ENCODE measurements around the gene PSMD12. TPM values are rescaled to one million over a fixed set of nuclear protein-coding genes. Genes with fewer than 3 reads are reported as not detected.
"Not testable (repeated sequence)": the region's sequence is repeated elsewhere in the genome, so short reads cannot be mapped to it uniquely, and the experiment has no call there.

The PSMD12 gene
- polyA plus RNA-seq, 1 of the 3 experiments (the other 2 are of a cell fraction) = 31.4 TPM

- H2AFZ ChIP-seq (ENCODE audit: low read depth) = no peak overlapping the region
Observed at GRCh38 chr17:67390006-67390645, 23.7 kb upstream of the PSMD12 start.

GRCh38 chr17:67388986-67389385 is 22.6 kb upstream of the PSMD12 start:
- POLR2A ChIA-PET = no interaction called here
- peaks cover 0 to 4% of the 10 kb centered on the region in 2 experiments for H3K36me3 ChIP-seq (replicated peaks in 1 of 2; ENCODE audit: control insufficient read depth in 1 of 2, insufficient read depth in 2 of 2, low read length in 1 of 2)
- 88% methylated on average over 3 of the region's 4 CpGs for WGBS (ENCODE audit: low lambda C conversion rate)
- peaks cover 11 to 17% of the 10 kb centered on the region in 2 experiments for H3K4me1 ChIP-seq (ENCODE audit: control insufficient read depth in 1 of 2, insufficient read depth in 2 of 2, low read depth in 1 of 2, low read length in 1 of 2)
- H2AFZ ChIP-seq (ENCODE audit: low read depth) = no peak overlapping the region
- H3K27ac ChIP-seq (ENCODE audit: low read depth in 2 of 2, low read length in 1 of 2) = peak overlapping the region in 1 of 2 experiments; percentile 93; a peak in 1 of 4 replicates
- H3K79me2 ChIP-seq (ENCODE audit: insufficient read depth) = peaks cover 74% of the 10 kb centered on the region
- DNase-seq = no peak
- peaks cover 21% of the 10 kb centered on the region for H3F3A ChIP-seq (replicated peaks; ENCODE audit: insufficient read depth)
- H3K9me2 ChIP-seq = no peaks in the 10 kb centered on the region
- no peak overlapping the region for H3K4me2 ChIP-seq
- H3K9me3 ChIP-seq = no peaks in the 10 kb centered on the region
- no peak overlapping the region for H3K4me3 ChIP-seq (ENCODE audit: low read depth in 2 of 2, low read length in 1 of 2)
- no peak for TF ChIP-seq TEAD4 (IDR thresholded peaks at IDR 0.05; ENCODE audit: borderline replicate concordance, insufficient read depth)
- no peak for TF ChIP-seq RAD21 (IDR thresholded peaks at IDR 0.05; ENCODE audit: low read length)
- TF ChIP-seq FOXJ3 (CRISPR knock-in tag; IDR thresholded peaks at IDR 0.05) = no peak
- TF ChIP-seq NRF1 (IDR thresholded peaks at IDR 0.05; ENCODE audit: low read depth, low read length) = no peak
- TF ChIP-seq IRF3 (IDR thresholded peaks at IDR 0.05; ENCODE audit: low read depth, low read length) = no peak
- CTCF ChIA-PET = interaction anchor here (1.5 to 7.3 kb wide), 8 partner anchors 13 to 301 kb away, joined by 3 to 234 read pairs (median 18); partner anchors contain the start of gene PITPNC1
- H4K20me1 ChIP-seq (ENCODE audit: insufficient read depth) = no peaks in the 10 kb centered on the region; the same call in 1 of the 2 replicates
- no peaks in the 10 kb centered on the region for H3K27me3 ChIP-seq (ENCODE audit: insufficient read depth)
- no peak overlapping the region for H3K9ac ChIP-seq

More at GRCh38 chr17:67390006-67390645, 23.7 kb upstream of the PSMD12 start:
- Histone ChIP-seq H3K27ac (ENCODE audit: low read depth in 2 of 2, low read length in 1 of 2) (peak overlapping the region in 1 of 2 experiments; percentile 93; a peak in 3 of 4 replicates), H3K9ac (peak overlapping the region; percentile 45; the same call in 1 of the 2 replicates), H3K4me2 (peak overlapping the region; percentile 54), H3K27me3 (ENCODE audit: insufficient read depth) (no peaks in the 10 kb centered on the region), H3K9me2 (no peaks in the 10 kb centered on the region), H3K4me1 (ENCODE audit: control insufficient read depth in 1 of 2, insufficient read depth in 2 of 2, low read depth in 1 of 2, low read length in 1 of 2) (peaks cover 11 to 17% of the 10 kb centered on the region in 2 experiments), H3K79me2 (ENCODE audit: insufficient read depth) (peaks cover 63% of the 10 kb centered on the region), H3F3A (replicated peaks; ENCODE audit: insufficient read depth) (peaks cover 21% of the 10 kb centered on the region), H3K4me3 (ENCODE audit: low read depth in 2 of 2, low read length in 1 of 2) (no peak overlapping the region), H4K20me1 (ENCODE audit: insufficient read depth) (no peaks in the 10 kb centered on the region; the same call in 1 of the 2 replicates), H3K9me3 (no peaks in the 10 kb centered on the region), H3K36me3 (replicated peaks in 1 of 2; ENCODE audit: control insufficient read depth in 1 of 2, insufficient read depth in 2 of 2, low read length in 1 of 2) (no peaks in the 10 kb centered on the region)
- no peak for DNase-seq
- POLR2A ChIA-PET = no interaction called here
- CTCF ChIA-PET = interaction anchor here (1.2 to 7.3 kb wide), 8 partner anchors 14 to 300 kb away, joined by 3 to 234 read pairs (median 8); partner anchors contain the start of gene PITPNC1
- 87% methylated on average over 6 of the region's 6 CpGs for WGBS (ENCODE audit: low lambda C conversion rate)
- no peak for TF ChIP-seq NRF1 (IDR thresholded peaks at IDR 0.05; ENCODE audit: low read depth, low read length)
- TF ChIP-seq EZH2phosphoT487 (IDR thresholded peaks at IDR 0.05; ENCODE audit: borderline replicate concordance, low read depth) = no peak
- TF ChIP-seq EP300 (IDR thresholded peaks at IDR 0.05; ENCODE audit: borderline replicate concordance in 1 of 2, low read depth in 1 of 2, low read length in 1 of 2) = no peak
- TF ChIP-seq TCF12 (IDR thresholded peaks at IDR 0.05) = no peak
- no peak for TF ChIP-seq YY1 (IDR thresholded peaks at IDR 0.05; ENCODE audit: low read depth)
- no peak for TF ChIP-seq MXI1 (IDR thresholded peaks at IDR 0.05; ENCODE audit: low read depth, low read length)
- TF ChIP-seq RCOR1 (IDR thresholded peaks at IDR 0.05; ENCODE audit: low read length) = no peak
- TF ChIP-seq USF2 (IDR thresholded peaks at IDR 0.05; ENCODE audit: borderline replicate concordance, low read depth, low read length) = no peak
- TF ChIP-seq FOSL2 (IDR thresholded peaks at IDR 0.05; ENCODE audit: borderline replicate concordance, low read depth) = no peak
- TF ChIP-seq MEF2A (IDR thresholded peaks at IDR 0.05; ENCODE audit: borderline replicate concordance, low read depth) = no peak
- no peak for TF ChIP-seq NFIC (IDR thresholded peaks at IDR 0.05; ENCODE audit: borderline replicate concordance)
- TF ChIP-seq USF1 (IDR thresholded peaks at IDR 0.05; ENCODE audit: borderline replicate concordance, low read depth) = no peak
- TF ChIP-seq TAF1 (IDR thresholded peaks at IDR 0.05; ENCODE audit: borderline replicate concordance, low read depth, low read length) = no peak

- H3K9me2 ChIP-seq; H2AFZ ChIP-seq (ENCODE audit: low read depth); H3K36me3 ChIP-seq (replicated peaks in 1 of 2; ENCODE audit: control insufficient read depth in 1 of 2, insufficient read depth in 2 of 2, low read length in 1 of 2); H3K4me2 ChIP-seq; DNase-seq; H3K9ac ChIP-seq; H3K27me3 ChIP-seq (ENCODE audit: insufficient read depth); H3K27ac ChIP-seq (ENCODE audit: low read depth in 2 of 2, low read length in 1 of 2); H4K20me1 ChIP-seq (ENCODE audit: insufficient read depth); POLR2A ChIA-PET; H3K4me3 ChIP-seq (ENCODE audit: low read depth in 2 of 2, low read length in 1 of 2); H3K9me3 ChIP-seq: not testable (repeated sequence)
- CTCF ChIA-PET = interaction anchor here (0.6 to 7.3 kb wide), 13 partner anchors 12 to 301 kb away, joined by 3 to 234 read pairs (median 9); partner anchors contain the start of gene PITPNC1
- Histone ChIP-seq H3F3A (replicated peaks; ENCODE audit: insufficient read depth) (peaks cover 21% of the 10 kb centered on the region), H3K79me2 (ENCODE audit: insufficient read depth) (peaks cover 78% of the 10 kb centered on the region), H3K4me1 (ENCODE audit: control insufficient read depth in 1 of 2, insufficient read depth in 2 of 2, low read depth in 1 of 2, low read length in 1 of 2) (peaks cover 11 to 17% of the 10 kb centered on the region in 2 experiments)
- WGBS (ENCODE audit: low lambda C conversion rate) = 93% methylated on average over 10 of the region's 10 CpGs
Observed at GRCh38 chr17:67388536-67388935, 22.2 kb upstream of the PSMD12 start.

All from SK-N-SH (cell line).